Pulmonary artery endothelial cell (primary cell): ENCODE results near the gene ZDHHC20. TPM values are rescaled to one million over a fixed set of nuclear protein-coding genes. Genes with fewer than 3 reads are reported as not detected.

Experiments used
- DNase-seq: peaks from one replicate; pipeline ENCODE4 v3.0.0-alpha.2; 2011; ENCODE audit warnings: low read depth, low spot score
- total RNA-seq: library from RNA; depleted of rRNA; stranded (reverse); fragments of >200 nt; gene quantifications from 2 replicates; pipeline ENCODE4 v1.2.3, GENCODE V29; 2014

ZDHHC20 gene
- total RNA-seq, 1 donor from 2014 or later, result 75.3 TPM

DNA sequence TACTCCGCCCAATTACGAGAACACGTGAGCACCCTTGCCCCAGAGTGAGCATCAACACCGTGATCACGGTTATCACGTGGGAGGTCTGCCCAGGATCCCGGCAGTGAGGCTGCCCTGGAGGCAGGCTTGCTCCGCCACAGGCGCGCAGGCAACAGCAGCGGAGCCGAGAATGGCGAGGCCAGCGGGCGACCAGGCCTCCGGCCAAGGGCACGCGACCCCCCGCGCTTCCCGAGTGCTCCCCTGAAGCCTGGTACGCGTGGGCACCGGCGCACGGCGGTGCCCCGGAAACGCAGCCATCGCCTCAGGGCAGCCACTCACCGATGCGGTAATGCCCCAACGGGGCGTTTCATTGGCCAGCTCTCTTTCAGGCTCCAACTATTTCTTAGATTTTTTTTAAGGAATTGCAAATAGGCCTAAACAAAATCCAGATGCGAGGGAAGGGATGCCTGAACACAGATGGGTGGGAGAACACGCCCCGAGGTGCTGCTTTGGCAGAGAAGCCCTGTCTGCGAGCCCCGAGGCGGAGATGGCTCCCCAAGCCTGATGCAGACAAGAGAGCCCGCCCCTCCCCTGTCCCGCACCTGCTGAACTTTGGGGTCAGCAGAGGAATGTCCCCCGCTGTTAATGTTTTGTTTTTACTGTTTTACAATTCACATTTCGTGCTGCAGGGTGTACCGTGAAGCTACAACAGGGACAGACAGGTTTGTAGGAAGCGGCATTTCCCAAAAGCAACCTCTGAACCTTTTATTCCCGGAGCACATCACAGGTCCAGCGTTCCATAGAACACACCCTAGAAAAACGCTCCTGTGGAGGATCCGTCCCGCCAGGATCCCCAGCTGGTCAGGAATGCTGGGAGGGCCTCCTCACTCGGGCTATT lies 132.7 kb downstream of the ZDHHC20 start:
- DNase-seq, result no peak

DNA sequence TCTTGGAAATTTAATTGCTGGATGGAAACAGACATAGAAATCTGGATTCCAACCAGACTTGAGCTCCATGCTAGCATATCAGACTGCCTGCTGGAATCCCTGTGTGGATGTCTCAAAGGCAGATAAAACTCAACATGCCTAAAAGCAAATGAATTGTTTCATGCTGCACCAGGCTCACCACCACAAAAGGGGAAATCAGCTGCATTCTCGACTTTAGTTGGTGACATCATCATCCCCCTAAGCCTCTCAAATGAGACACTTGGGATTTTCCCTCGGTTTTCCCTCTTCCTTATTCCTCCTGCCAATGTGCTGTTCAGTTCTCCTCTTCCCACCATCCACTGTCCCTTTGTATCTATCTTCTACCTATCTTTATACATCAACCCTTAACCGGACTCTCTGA lies 134.3 kb downstream of the ZDHHC20 start:
- DNase-seq, result no peak

DNA sequence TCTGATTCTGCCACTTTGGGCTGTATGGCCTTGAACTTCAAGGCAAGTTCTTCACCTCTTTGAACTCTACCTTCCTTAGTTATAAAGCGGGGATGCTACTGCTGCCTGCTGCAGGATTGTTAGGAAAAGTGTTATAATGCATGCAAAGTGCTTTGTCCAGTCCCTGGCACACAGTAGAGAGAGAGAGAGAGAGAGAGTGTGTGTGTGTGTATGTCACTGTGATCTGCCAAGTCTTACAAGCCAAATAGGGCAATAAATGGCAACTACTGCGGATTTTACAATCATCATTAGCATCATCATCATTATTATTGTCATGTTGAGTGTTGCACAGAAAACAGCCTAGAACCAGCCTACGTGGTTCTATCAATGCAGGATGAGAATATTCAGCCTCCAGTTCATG lies 136.1 kb downstream of the ZDHHC20 start:
- DNase-seq, result no peak

Other genes starting within 250 kb of the ZDHHC20 start
- gene MICU2, start 144.9 kb upstream of the ZDHHC20 start, total RNA-seq, result 42.1 and 50.3 TPM in 2 replicates
- not detected in 2 replicates for gene FGF9, start 211.8 kb upstream of the ZDHHC20 start, total RNA-seq